ENCODE measurements around the gene GJA5. TPM values are rescaled to one million over a fixed set of nuclear protein-coding genes. Genes with fewer than 3 reads are reported as not detected.

GJA5 gene
- total RNA-seq, 1 experiment from 2014 or later: not detected

- ChIA-PET POLR2A (no interaction called here), RAD21 (ENCODE audit: low non-redundant PET in 1 of 2, low total read pairs in 2 of 2, uncharacterized antibody in 2 of 2, unreplicated experiment in 2 of 2) (no interaction called here), CTCF (interaction anchor here (4.4 kb wide), 1 partner anchor 167 kb away, joined by 41 read pairs; no protein-coding TSS in a partner anchor)
- no TSS peak for BruUV-seq (replicated peaks)
- DNase-seq (ENCODE audit: low read depth, low spot score): no peak
- intact Hi-C loops (cut with micrococcal nuclease): no loop called here
- no peaks in the 10 kb centered on the region for H3K4me1 ChIP-seq (ENCODE audit: control insufficient read depth in 1 of 2, insufficient read depth in 2 of 2, low read length in 2 of 2)
- no peaks in the 10 kb centered on the region for H3K9me3 ChIP-seq (ENCODE audit: control insufficient read depth in 1 of 2, insufficient read depth in 1 of 2, low read depth in 1 of 2, low read length in 2 of 2)
- H3K27me3 ChIP-seq (ENCODE audit: insufficient read depth, low read length): peaks cover 8% of the 10 kb centered on the region; the same call in 1 of the 2 replicates
- no peaks in the 10 kb centered on the region for H3K79me2 ChIP-seq (ENCODE audit: insufficient read depth, low read length)
- H3K4me2 ChIP-seq (ENCODE audit: low read length): no peak overlapping the region
- H2AFZ ChIP-seq (ENCODE audit: low read depth, low read length, poor library complexity, severe bottlenecking): no peak overlapping the region
- H3K9me2 ChIP-seq (ENCODE audit: insufficient read depth): no peaks in the 10 kb centered on the region
- no peaks in the 10 kb centered on the region for H3K36me3 ChIP-seq (ENCODE audit: control insufficient read depth in 1 of 2, insufficient read depth in 2 of 2, low read length in 2 of 2)
- TF ChIP-seq CBX3 (IDR thresholded peaks at IDR 0.05; ENCODE audit: low read depth) (no peak), POLR2A (IDR thresholded peaks at IDR 0.05; ENCODE audit: borderline replicate concordance, extremely low read depth, insufficient read depth, insufficient read length) (no peak), EGR1 (IDR thresholded peaks at IDR 0.05; ENCODE audit: low read depth) (no peak), EZH2phosphoT487 (IDR thresholded peaks at IDR 0.05; ENCODE audit: borderline replicate concordance) (no peak), ZNF274 (IDR thresholded peaks at IDR 0.05; ENCODE audit: low read depth, low read length) (no peak), POLR2AphosphoS5 (IDR thresholded peaks at IDR 0.05; ENCODE audit: low read depth, low read length) (no peak), EZH2 (IDR thresholded peaks at IDR 0.05) (no peak), SRF (IDR thresholded peaks at IDR 0.05; ENCODE audit: low read depth) (no peak), CEBPB (IDR thresholded peaks at IDR 0.05; ENCODE audit: low read depth) (no peak), ELF1 (IDR thresholded peaks at IDR 0.05; ENCODE audit: borderline replicate concordance, low read depth) (no peak), TCF7L2 (IDR thresholded peaks at IDR 0.05; ENCODE audit: borderline replicate concordance, extremely low read depth, insufficient read depth, insufficient read length) (no peak), JUND (IDR thresholded peaks at IDR 0.05) (no peak), MAX (IDR thresholded peaks at IDR 0.05) (no peak), SIN3A (IDR thresholded peaks at IDR 0.05; ENCODE audit: low read depth) (no peak)
- TF ChIP-seq, protein P1, sequence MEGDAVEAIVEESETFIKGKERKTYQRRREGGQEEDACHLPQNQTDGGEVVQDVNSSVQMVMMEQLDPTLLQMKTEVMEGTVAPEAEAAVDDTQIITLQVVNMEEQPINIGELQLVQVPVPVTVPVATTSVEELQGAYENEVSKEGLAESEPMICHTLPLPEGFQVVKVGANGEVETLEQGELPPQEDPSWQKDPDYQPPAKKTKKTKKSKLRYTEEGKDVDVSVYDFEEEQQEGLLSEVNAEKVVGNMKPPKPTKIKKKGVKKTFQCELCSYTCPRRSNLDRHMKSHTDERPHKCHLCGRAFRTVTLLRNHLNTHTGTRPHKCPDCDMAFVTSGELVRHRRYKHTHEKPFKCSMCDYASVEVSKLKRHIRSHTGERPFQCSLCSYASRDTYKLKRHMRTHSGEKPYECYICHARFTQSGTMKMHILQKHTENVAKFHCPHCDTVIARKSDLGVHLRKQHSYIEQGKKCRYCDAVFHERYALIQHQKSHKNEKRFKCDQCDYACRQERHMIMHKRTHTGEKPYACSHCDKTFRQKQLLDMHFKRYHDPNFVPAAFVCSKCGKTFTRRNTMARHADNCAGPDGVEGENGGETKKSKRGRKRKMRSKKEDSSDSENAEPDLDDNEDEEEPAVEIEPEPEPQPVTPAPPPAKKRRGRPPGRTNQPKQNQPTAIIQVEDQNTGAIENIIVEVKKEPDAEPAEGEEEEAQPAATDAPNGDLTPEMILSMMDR (IDR thresholded peaks at IDR 0.05 in 2 of 3, conservative IDR thresholded peaks at IDR 0.05 in 1 of 3; ENCODE audit: borderline replicate concordance in 1 of 3, insufficient read depth in 1 of 3, low read depth in 2 of 3, low read length in 2 of 3): no peak
- TF ChIP-seq, protein P2, sequence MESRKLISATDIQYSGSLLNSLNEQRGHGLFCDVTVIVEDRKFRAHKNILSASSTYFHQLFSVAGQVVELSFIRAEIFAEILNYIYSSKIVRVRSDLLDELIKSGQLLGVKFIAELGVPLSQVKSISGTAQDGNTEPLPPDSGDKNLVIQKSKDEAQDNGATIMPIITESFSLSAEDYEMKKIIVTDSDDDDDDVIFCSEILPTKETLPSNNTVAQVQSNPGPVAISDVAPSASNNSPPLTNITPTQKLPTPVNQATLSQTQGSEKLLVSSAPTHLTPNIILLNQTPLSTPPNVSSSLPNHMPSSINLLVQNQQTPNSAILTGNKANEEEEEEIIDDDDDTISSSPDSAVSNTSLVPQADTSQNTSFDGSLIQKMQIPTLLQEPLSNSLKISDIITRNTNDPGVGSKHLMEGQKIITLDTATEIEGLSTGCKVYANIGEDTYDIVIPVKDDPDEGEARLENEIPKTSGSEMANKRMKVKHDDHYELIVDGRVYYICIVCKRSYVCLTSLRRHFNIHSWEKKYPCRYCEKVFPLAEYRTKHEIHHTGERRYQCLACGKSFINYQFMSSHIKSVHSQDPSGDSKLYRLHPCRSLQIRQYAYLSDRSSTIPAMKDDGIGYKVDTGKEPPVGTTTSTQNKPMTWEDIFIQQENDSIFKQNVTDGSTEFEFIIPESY (IDR thresholded peaks at IDR 0.05; ENCODE audit: extremely low read depth, insufficient replicate concordance, low read length): no peak
- TF ChIP-seq, protein P3, sequence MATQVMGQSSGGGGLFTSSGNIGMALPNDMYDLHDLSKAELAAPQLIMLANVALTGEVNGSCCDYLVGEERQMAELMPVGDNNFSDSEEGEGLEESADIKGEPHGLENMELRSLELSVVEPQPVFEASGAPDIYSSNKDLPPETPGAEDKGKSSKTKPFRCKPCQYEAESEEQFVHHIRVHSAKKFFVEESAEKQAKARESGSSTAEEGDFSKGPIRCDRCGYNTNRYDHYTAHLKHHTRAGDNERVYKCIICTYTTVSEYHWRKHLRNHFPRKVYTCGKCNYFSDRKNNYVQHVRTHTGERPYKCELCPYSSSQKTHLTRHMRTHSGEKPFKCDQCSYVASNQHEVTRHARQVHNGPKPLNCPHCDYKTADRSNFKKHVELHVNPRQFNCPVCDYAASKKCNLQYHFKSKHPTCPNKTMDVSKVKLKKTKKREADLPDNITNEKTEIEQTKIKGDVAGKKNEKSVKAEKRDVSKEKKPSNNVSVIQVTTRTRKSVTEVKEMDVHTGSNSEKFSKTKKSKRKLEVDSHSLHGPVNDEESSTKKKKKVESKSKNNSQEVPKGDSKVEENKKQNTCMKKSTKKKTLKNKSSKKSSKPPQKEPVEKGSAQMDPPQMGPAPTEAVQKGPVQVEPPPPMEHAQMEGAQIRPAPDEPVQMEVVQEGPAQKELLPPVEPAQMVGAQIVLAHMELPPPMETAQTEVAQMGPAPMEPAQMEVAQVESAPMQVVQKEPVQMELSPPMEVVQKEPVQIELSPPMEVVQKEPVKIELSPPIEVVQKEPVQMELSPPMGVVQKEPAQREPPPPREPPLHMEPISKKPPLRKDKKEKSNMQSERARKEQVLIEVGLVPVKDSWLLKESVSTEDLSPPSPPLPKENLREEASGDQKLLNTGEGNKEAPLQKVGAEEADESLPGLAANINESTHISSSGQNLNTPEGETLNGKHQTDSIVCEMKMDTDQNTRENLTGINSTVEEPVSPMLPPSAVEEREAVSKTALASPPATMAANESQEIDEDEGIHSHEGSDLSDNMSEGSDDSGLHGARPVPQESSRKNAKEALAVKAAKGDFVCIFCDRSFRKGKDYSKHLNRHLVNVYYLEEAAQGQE (IDR thresholded peaks at IDR 0.05; ENCODE audit: low read depth): no peak
- H4K20me1 ChIP-seq (ENCODE audit: insufficient read depth): no peaks in the 10 kb centered on the region
- H3K4me3 ChIP-seq (replicated peaks in 1 of 2; ENCODE audit: low read depth in 1 of 2, low read length in 2 of 2): no peak overlapping the region
- ATAC-seq: no peak
- H3K27ac ChIP-seq (ENCODE audit: low read depth, low read length): no peak overlapping the region
- no peak overlapping the region for H3K9ac ChIP-seq (ENCODE audit: low read length)
Observed at GRCh38 chr1:147725685-147726084, 34.7 kb downstream of the GJA5 start.
